Activated B cell treated with CpG ODN at 0.5 μM for 24 hours (primary cell): ENCODE results near the gene FN3K. TPM values are rescaled to one million over a fixed set of nuclear protein-coding genes. Genes with fewer than 3 reads are reported as not detected.

Experiments
- ATAC-seq: fragments of 200-7000 bp; cut with Tn5 transposase; one replicate; pipeline ENCODE4 v1.10.0; 2021; ENCODE audit warnings: low read depth, mild to moderate bottlenecking, moderate library complexity
- CTCF ChIA-PET: fragments of 350-600 bp; sonication (Branson Sonifier 250); formaldehyde crosslinking; loops from one replicate; lab custom pipeline; 2021; ENCODE audit warnings: antibody characterized with exemption; lab: Charles Lee
- POLR2A ChIA-PET: fragments of 350-600 bp; sonication (Branson Sonifier 250); formaldehyde crosslinking; loops from one replicate; lab custom pipeline; 2021; ENCODE audit warnings: antibody characterized with exemption; lab: Charles Lee
- DNase-seq: peaks from one replicate; pipeline ENCODE4 v3.0.0; 2022
- H3K27ac Mint-ChIP-seq: one replicate; pipeline ENCODE4 v1.8.0; 2020; ENCODE audit warnings: mixed read lengths
- H3K27me3 Mint-ChIP-seq: one replicate; pipeline ENCODE4 v1.8.0; 2021; ENCODE audit warnings: mixed read lengths
- H3K36me3 Mint-ChIP-seq: one replicate; pipeline ENCODE4 v1.8.0; 2021; ENCODE audit warnings: low read depth, mixed read lengths
- H3K4me1 Mint-ChIP-seq: one replicate; pipeline ENCODE4 v1.8.0; 2021; ENCODE audit warnings: mixed read lengths
- H3K4me3 Mint-ChIP-seq: one replicate; pipeline ENCODE4 v1.8.0; 2020; ENCODE audit warnings: mild to moderate bottlenecking, mixed read lengths
- H3K9me3 Mint-ChIP-seq: one replicate; pipeline ENCODE4 v1.8.0; 2020; ENCODE audit warnings: mixed read lengths
- CTCF ChIP-seq: fragments of 200-600 bp; IDR thresholded peaks from one replicate; pipeline ENCODE4 v1.8.0; 2022; ENCODE audit warnings: antibody characterized with exemption, mild to moderate bottlenecking
- intact Hi-C: fragments of 100-400 bp; cut with micrococcal nuclease; formaldehyde crosslinking; loops from one replicate; pipeline ENCODE4 v1.15.1; 2024
- total RNA-seq: library from RNA; stranded (reverse); gene quantifications from 2 replicates; pipeline ENCODE4 v1.2.3, GENCODE V29; 2022

Gene FN3K
- total RNA-seq, 1 donor from 2014 or later = 0.44 TPM

GRCh38 chr17:82729479-82730260, 5.7 kb upstream of the FN3K start:
- TF ChIP-seq CTCF = no peak
- DNase-seq = no peak
- POLR2A ChIA-PET = no interaction called here
- CTCF ChIA-PET = no interaction called here
- ATAC-seq = no peak
- H3K36me3 Mint-ChIP-seq = peaks cover 55% of the 10 kb centered on the region
- no peak overlapping the region for H3K4me3 Mint-ChIP-seq
- no peaks in the 10 kb centered on the region for H3K4me1 Mint-ChIP-seq
- H3K9me3 Mint-ChIP-seq = peaks cover 7% of the 10 kb centered on the region
- H3K27me3 Mint-ChIP-seq = no peaks in the 10 kb centered on the region
- intact Hi-C loops = no loop called here
- no peak overlapping the region for H3K27ac Mint-ChIP-seq

GRCh38 chr17:82732118-82732743, 3.2 kb upstream of the FN3K start:
- DNase-seq = no peak
- intact Hi-C loops = no loop called here

GRCh38 chr17:82736511-82737185, 1.2 kb downstream of the FN3K start:
- Mint-ChIP-seq H3K4me3 (no peak overlapping the region), H3K4me1 (peaks cover 6% of the 10 kb centered on the region), H3K9me3 (peaks cover 11% of the 10 kb centered on the region), H3K36me3 (peaks cover 23% of the 10 kb centered on the region), H3K27me3 (peaks cover 6% of the 10 kb centered on the region), H3K27ac (no peak overlapping the region)
- POLR2A ChIA-PET = no interaction called here
- CTCF ChIA-PET = no interaction called here
- intact Hi-C loops = no loop called here
- DNase-seq (no peak), ATAC-seq (no peak)
- TF ChIP-seq CTCF = no peak

More at GRCh38 chr17:82732118-82732743, 3.2 kb upstream of the FN3K start:
- TF ChIP-seq CTCF = no peak
- Mint-ChIP-seq H3K27me3 (peaks cover 6% of the 10 kb centered on the region), H3K4me1 (peaks cover 6% of the 10 kb centered on the region), H3K4me3 (no peak overlapping the region), H3K9me3 (peaks cover 7% of the 10 kb centered on the region), H3K27ac (no peak overlapping the region), H3K36me3 (peaks cover 43% of the 10 kb centered on the region)
- POLR2A ChIA-PET = no interaction called here
- ATAC-seq = no peak
- CTCF ChIA-PET = no interaction called here

GRCh38 chr17:82737967-82738877, 2.8 kb downstream of the FN3K start:
- POLR2A ChIA-PET = no interaction called here
- intact Hi-C loops = no loop called here
- Mint-ChIP-seq H3K4me3 (no peak overlapping the region), H3K4me1 (peaks cover 6% of the 10 kb centered on the region), H3K36me3 (peaks cover 12% of the 10 kb centered on the region), H3K9me3 (peaks cover 8% of the 10 kb centered on the region), H3K27me3 (peaks cover 6% of the 10 kb centered on the region), H3K27ac (no peak overlapping the region)
- no peak for TF ChIP-seq CTCF
- DNase-seq (no peak), ATAC-seq (no peak)
- CTCF ChIA-PET = no interaction called here
